GM11168 (cell line): ENCODE measurements around the gene PDK4.
"Not testable (repeated sequence)": the region's sequence is repeated elsewhere in the genome, so short reads cannot be mapped to it uniquely, and the experiment has no call there.

Experiments
- in situ Hi-C: fragments of 300-500 bp; cut with MboI; formaldehyde crosslinking; loops from one replicate; pipeline ENCODE4 v1.12.0; 2022; ENCODE audit warnings: low sequenced_read_pairs; ENCODE audit not compliant: unreplicated experiment

Gene PDK4

GRCh38 chr7:95579318-95579717 is 17.0 kb downstream of the PDK4 start:
- in situ Hi-C loops, result no loop called here

GRCh38 chr7:95578299-95578855 is 17.9 kb downstream of the PDK4 start:
- in situ Hi-C loops, result no loop called here

GRCh38 chr7:95577137-95577536 is 19.2 kb downstream of the PDK4 start:
- in situ Hi-C loops, result no loop called here

GRCh38 chr7:95569720-95570119 is 26.6 kb downstream of the PDK4 start:
- in situ Hi-C loops, result no loop called here

- in situ Hi-C loops, result no loop called here
These were observed 35.6 kb downstream of the PDK4 start for GRCh38 chr7:95560674-95561073.

- in situ Hi-C loops, result no loop called here
These were observed 37.5 kb downstream of the PDK4 start for GRCh38 chr7:95558864-95559263.

- in situ Hi-C loops, result no loop called here
These were observed 39.5 kb downstream of the PDK4 start for GRCh38 chr7:95556777-95557176.

GRCh38 chr7:95553939-95554338 is 42.4 kb downstream of the PDK4 start:
- in situ Hi-C loops, result no loop called here

GRCh38 chr7:95552010-95552926 is 44.0 kb downstream of the PDK4 start:
- in situ Hi-C loops, result not testable (repeated sequence)

- in situ Hi-C loops, result no loop called here
These were observed 45.8 kb downstream of the PDK4 start for GRCh38 chr7:95550546-95550945.

GRCh38 chr7:95549818-95550529 is 46.3 kb downstream of the PDK4 start:
- in situ Hi-C loops, result no loop called here

GRCh38 chr7:95547361-95548348 is 48.7 kb downstream of the PDK4 start:
- in situ Hi-C loops, result no loop called here

GRCh38 chr7:95546647-95547046 is 49.7 kb downstream of the PDK4 start:
- in situ Hi-C loops, result no loop called here

GRCh38 chr7:95545673-95546072 is 50.6 kb downstream of the PDK4 start:
- in situ Hi-C loops, result no loop called here

GRCh38 chr7:95545007-95545615 is 51.2 kb downstream of the PDK4 start:
- in situ Hi-C loops, result no loop called here

- in situ Hi-C loops, result no loop called here
These were observed 52.1 kb downstream of the PDK4 start for GRCh38 chr7:95544171-95544570.

- in situ Hi-C loops, result no loop called here
These were observed 53.0 kb downstream of the PDK4 start for GRCh38 chr7:95543312-95543711.

- in situ Hi-C loops, result no loop called here
These were observed 56.0 kb downstream of the PDK4 start for GRCh38 chr7:95540366-95540765.

GRCh38 chr7:95539426-95539825 is 56.9 kb downstream of the PDK4 start:
- in situ Hi-C loops, result no loop called here

GRCh38 chr7:95537468-95537867 is 58.8 kb downstream of the PDK4 start:
- in situ Hi-C loops, result no loop called here
